IMR-90 (cell line): ENCODE measurements around the gene NLE1. TPM values are rescaled to one million over a fixed set of nuclear protein-coding genes. Genes with fewer than 3 reads are reported as not detected.

Experiments
- ATAC-seq: fragments of 200-7000 bp; cut with Tn5 transposase; 2 replicates; pipeline ENCODE4 v1.9.1; 2020; ENCODE audit warnings: low read depth, mild to moderate bottlenecking, moderate library complexity
- BruUV-seq: library from RNA; stranded (reverse); fragments of 400-500 nt; replicated peaks from 2 replicates; lab custom pipeline; 2021; lab: Mats Ljungman, UMichigan
- CTCF ChIA-PET: fragments of 300-600 bp; formaldehyde crosslinking; extraction: SDS; loops from one replicate; lab custom pipeline; 2021; ENCODE audit warnings: antibody characterized with exemption; lab: Yijun Ruan, JAX
- POLR2A ChIA-PET: fragments of 300-600 bp; sonication (Branson Sonifier 250); formaldehyde crosslinking; loops from one replicate; lab custom pipeline; 2022; ENCODE audit warnings: antibody characterized with exemption; ENCODE audit not compliant: unreplicated experiment; lab: Charles Lee
- DNase-seq: peaks from one replicate; pipeline ENCODE4 v3.0.0; 2013
- H2AFZ ChIP-seq: replicated peaks from 2 replicates; pipeline ENCODE3; 2013; ENCODE audit warnings: low read length, mild to moderate bottlenecking; ENCODE audit not compliant: poor library complexity
- H2AK5ac ChIP-seq: 2 replicates; pipeline ENCODE4 v1.6.1; 2013; ENCODE audit warnings: low read depth, low read length, inconsistent platforms
- H2AK9ac ChIP-seq: replicated peaks from 2 replicates; pipeline ENCODE3; 2013; ENCODE audit warnings: mild to moderate bottlenecking, low read depth, low read length, moderate library complexity; ENCODE audit not compliant: poor library complexity
- H2BK120ac ChIP-seq: 2 replicates; pipeline ENCODE4 v1.6.1; 2013; ENCODE audit warnings: low read depth, low read length, inconsistent platforms
- H2BK15ac ChIP-seq: 3 replicates; pipeline ENCODE4 v1.6.1; 2013; ENCODE audit warnings: low read depth, low read length, inconsistent platforms
- H2BK20ac ChIP-seq: 2 replicates; pipeline ENCODE4 v1.6.1; 2013; ENCODE audit warnings: low read depth, mild to moderate bottlenecking, inconsistent platforms, low read length, moderate library complexity
- H2BK5ac ChIP-seq: 2 replicates; pipeline ENCODE4 v1.6.1; 2013; ENCODE audit warnings: mild to moderate bottlenecking, low read depth, low read length, inconsistent platforms; ENCODE audit not compliant: poor library complexity, severe bottlenecking
- H3K14ac ChIP-seq: replicated peaks from 2 replicates; pipeline ENCODE4 v1.6.1; 2013; ENCODE audit warnings: low read depth, low read length, inconsistent platforms
- H3K18ac ChIP-seq: 2 replicates; pipeline ENCODE4 v1.6.1; 2013; ENCODE audit warnings: low read depth, low read length, control low read depth
- H3K23ac ChIP-seq: 2 replicates; pipeline ENCODE4 v1.6.1; 2013; ENCODE audit warnings: low read depth, low read length, inconsistent platforms
- H3K27ac ChIP-seq: 2 replicates; pipeline ENCODE4 v1.5.1; 2013; ENCODE audit warnings: mild to moderate bottlenecking, control low read depth, low read length; ENCODE audit not compliant: insufficient read depth
- H3K27me3 ChIP-seq: 2 replicates; pipeline ENCODE4 v1.6.1; 2013; ENCODE audit warnings: low read length; ENCODE audit not compliant: control insufficient read depth, insufficient read depth
- H3K36me3 ChIP-seq: 2 replicates; pipeline ENCODE4 v1.6.1; 2013; ENCODE audit warnings: low read length, mixed read lengths; ENCODE audit not compliant: control insufficient read depth, insufficient read depth
- H3K4ac ChIP-seq: 2 replicates; pipeline ENCODE4 v1.6.1; 2013; ENCODE audit warnings: low read depth, low read length, inconsistent platforms
- H3K4me1 ChIP-seq: 2 replicates; pipeline ENCODE4 v1.6.1; 2013; ENCODE audit warnings: low read length, mixed read lengths; ENCODE audit not compliant: control insufficient read depth, insufficient read depth
- H3K4me2 ChIP-seq: 2 replicates; pipeline ENCODE4 v1.6.1; 2013; ENCODE audit warnings: low read depth, mild to moderate bottlenecking, control low read depth, low read length, moderate library complexity
- H3K4me3 ChIP-seq: 2 replicates; pipeline ENCODE4 v1.5.1; 2013; ENCODE audit warnings: low read depth, mild to moderate bottlenecking, control low read depth, low read length, moderate library complexity; ENCODE audit not compliant: insufficient read depth
- H3K56ac ChIP-seq: 2 replicates; pipeline ENCODE4 v1.6.1; 2013; ENCODE audit warnings: low read length, inconsistent platforms; ENCODE audit not compliant: insufficient read depth; ENCODE audit errors: extremely low read depth
- H3K79me1 ChIP-seq, 2 experiments: 2 replicates each; pipeline ENCODE4 v1.6.1; 2013; ENCODE audit warnings: low read length in 2 of 2, inconsistent platforms in 1 of 2, low read depth in 1 of 2
- H3K9ac ChIP-seq: 2 replicates; pipeline ENCODE4 v1.6.1; 2013; ENCODE audit warnings: low read depth, low read length, control low read depth
- H3K9me1 ChIP-seq: 2 replicates; pipeline ENCODE4 v1.6.1; 2013; ENCODE audit warnings: low read length, inconsistent platforms; ENCODE audit not compliant: insufficient read depth
- H3K9me3 ChIP-seq: 2 replicates; pipeline ENCODE4 v1.6.1; 2013; ENCODE audit warnings: low read length; ENCODE audit not compliant: control insufficient read depth, insufficient read depth
- H4K20me1 ChIP-seq: 2 replicates; pipeline ENCODE4 v1.6.1; 2013; ENCODE audit warnings: low read length, inconsistent platforms; ENCODE audit not compliant: insufficient read depth
- H4K5ac ChIP-seq: 2 replicates; pipeline ENCODE4 v1.6.1; 2013; ENCODE audit warnings: mild to moderate bottlenecking, low read depth, low read length, control low read depth
- H4K8ac ChIP-seq, 2 experiments: 2 replicates each; pipeline ENCODE4 v1.6.1; 2013; ENCODE audit warnings: low read depth in 2 of 2, low read length in 2 of 2, control low read depth in 1 of 2, inconsistent platforms in 1 of 2
- H4K91ac ChIP-seq: 2 replicates; pipeline ENCODE4 v1.6.1; 2013; ENCODE audit warnings: low read depth, low read length, inconsistent platforms; ENCODE audit not compliant: insufficient read depth
- BHLHE40 ChIP-seq: fragments of 150-350 bp; IDR thresholded peaks from 2 replicates; pipeline ENCODE4 v1.6.1; 2016; ENCODE audit warnings: mild to moderate bottlenecking, low read depth, low read length
- CEBPB ChIP-seq: IDR thresholded peaks from 2 replicates; pipeline ENCODE4 v1.6.1; 2012; ENCODE audit warnings: low read depth, low read length, improper control_type of control experiment
- CHD1 ChIP-seq: IDR thresholded peaks from 2 replicates; pipeline ENCODE4 v1.6.1; 2012; ENCODE audit warnings: low read depth, low read length, improper control_type of control experiment
- FOS ChIP-seq: fragments of 150-350 bp; IDR thresholded peaks from 2 replicates; pipeline ENCODE4 v1.6.1; 2016; ENCODE audit warnings: low read depth, low read length
- MAFK ChIP-seq: IDR thresholded peaks from 2 replicates; pipeline ENCODE4 v1.6.1; 2012; ENCODE audit warnings: low read depth, low read length, improper control_type of control experiment
- MAZ ChIP-seq: IDR thresholded peaks from 2 replicates; pipeline ENCODE4 v1.6.1; 2012; ENCODE audit warnings: low read depth, mild to moderate bottlenecking, low read length, improper control_type of control experiment, moderate library complexity, borderline replicate concordance
- MXI1 ChIP-seq: IDR thresholded peaks from 2 replicates; pipeline ENCODE4 v1.6.1; 2012; ENCODE audit warnings: low read depth, mild to moderate bottlenecking, low read length, moderate library complexity, borderline replicate concordance
- NFE2L2 ChIP-seq: fragments of 150-350 bp; IDR thresholded peaks from 2 replicates; pipeline ENCODE4 v1.6.1; 2016; ENCODE audit warnings: low read depth, mild to moderate bottlenecking, low read length
- POLR2A ChIP-seq: IDR thresholded peaks from 2 replicates; pipeline ENCODE4 v1.6.1; 2012; ENCODE audit warnings: mild to moderate bottlenecking, low read depth, low read length
- RAD21 ChIP-seq: IDR thresholded peaks from 2 replicates; pipeline ENCODE4 v1.6.1; 2012; ENCODE audit warnings: low read length, improper control_type of control experiment
- RCOR1 ChIP-seq: IDR thresholded peaks from 2 replicates; pipeline ENCODE4 v1.6.1; 2012; ENCODE audit warnings: mild to moderate bottlenecking, low read length, improper control_type of control experiment; ENCODE audit not compliant: insufficient replicate concordance
- RFX5 ChIP-seq: IDR thresholded peaks from 2 replicates; pipeline ENCODE4 v1.8.0; 2012; ENCODE audit warnings: low read depth, mild to moderate bottlenecking, low read length, moderate library complexity
- SMC3 ChIP-seq: fragments of 150-350 bp; IDR thresholded peaks from 2 replicates; pipeline ENCODE4 v1.6.1; 2016; ENCODE audit warnings: low read depth, mild to moderate bottlenecking, antibody characterized with exemption, low read length, moderate library complexity
- WGBS, 2 experiments: methylation state at CpG; one replicate each; pipeline versions ENCODE4 v1.1.5 to v1.1.7; 2013; ENCODE audit warnings: missing lambda C conversion rate in 2 of 2; ENCODE audit not compliant: insufficient read length in 1 of 2; ENCODE audit errors: extremely low coverage in 2 of 2; 5-methylcytosine and 5-hydroxymethylcytosine counted together
- dilution Hi-C: fragments of 300-500 bp; cut with HindIII; formaldehyde crosslinking; loops from one replicate; pipeline ENCODE4 v1.14.3; 2018; ENCODE audit warnings: low sequenced_read_pairs; ENCODE audit not compliant: unreplicated experiment
- in situ Hi-C: fragments of 300-500 bp; cut with MboI; formaldehyde crosslinking; loops from 3 replicates; pipeline ENCODE4 v1.14.3; 2019; ENCODE audit warnings: low sequenced_read_pairs, inconsistent platforms, mixed read lengths
- intact Hi-C: fragments of 100-400 bp; cut with micrococcal nuclease; formaldehyde crosslinking; loops from 2 replicates; pipeline ENCODE4 v1.10.0; 2022
- polyA plus RNA-seq, 3 experiments: library from polyadenylated mRNA; depleted of rRNA; stranded (reverse); fragments of >200 nt; gene quantifications; 2 replicates each; pipeline ENCODE4 v1.2.3, GENCODE V29; 2012; ENCODE audit warnings: low replicate concordance in 1 of 3
- total RNA-seq: library from RNA; depleted of rRNA; stranded (reverse); fragments of >200 nt; gene quantifications from 2 replicates; pipeline ENCODE4 v1.2.3, GENCODE V29; 2012
- TF ChIP-seq, protein P1 (sequence below): conservative IDR thresholded peaks from 2 replicates; pipeline ENCODE4 v1.5.1; 2012; ENCODE audit warnings: mild to moderate bottlenecking, low read depth, low read length, improper control_type of control experiment
- TF ChIP-seq, protein P2 (sequence below): fragments of 150-350 bp; IDR thresholded peaks from 2 replicates; pipeline ENCODE4 v1.6.1; 2016; ENCODE audit warnings: low read depth, mild to moderate bottlenecking, low read length, moderate library complexity, borderline replicate concordance
- TF ChIP-seq, protein P3 (sequence below): fragments of 150-350 bp; IDR thresholded peaks from 2 replicates; pipeline ENCODE4 v1.6.1; 2017; ENCODE audit warnings: mild to moderate bottlenecking, antibody characterized with exemption, low read length, low read depth

Gene NLE1
- total and polyA plus RNA-seq, 2 of the 4 experiments (the other 2 are of a cell fraction), result 18.6 to 23.7 TPM

DNA sequence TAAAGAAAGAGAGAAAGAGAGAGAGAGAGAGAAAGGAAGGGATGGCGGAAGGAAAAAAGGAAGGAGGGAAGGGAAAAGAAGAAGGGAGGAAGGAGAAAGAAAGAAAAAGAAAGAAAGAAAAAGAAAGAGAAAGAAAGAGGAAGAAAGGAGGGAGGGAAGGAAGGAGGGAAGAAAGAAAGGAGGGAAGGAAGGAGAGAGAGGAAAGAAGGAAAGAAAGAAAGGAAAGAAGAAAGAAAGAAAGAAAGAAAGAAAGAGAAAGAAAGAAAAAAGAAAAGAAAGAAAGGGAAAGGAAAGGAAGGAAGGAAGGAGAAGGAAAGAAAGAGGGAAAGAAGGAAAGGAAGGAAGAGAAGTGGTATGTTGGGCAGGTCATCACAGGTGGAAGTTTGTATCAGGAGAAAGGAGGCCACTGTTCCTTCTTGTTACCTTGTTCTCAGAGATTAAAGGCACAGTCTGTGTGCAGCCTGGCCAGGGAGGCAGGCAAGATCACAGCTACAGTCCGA is 32.8 kb upstream of the NLE1 start:
- in situ Hi-C loops (no loop called here), dilution Hi-C loops (loop anchor here (25.0 kb wide), 1 partner anchor 362 kb away; the partner anchor contains the start of gene SLFN12L), intact Hi-C loops (loop anchor here (5.0 to 10.0 kb wide), 2 partner anchors 67 to 260 kb away; partner anchors contain the start of genes SLFN12 and SLFN5)
- Histone ChIP-seq H2AFZ (no peak overlapping the region), H2BK15ac (no peak overlapping the region), H3K36me3 (no peaks in the 10 kb centered on the region), H2AK5ac (no peak overlapping the region), H3K9me1 (no peaks in the 10 kb centered on the region), H3K56ac (no peak overlapping the region), H3K23ac (no peak overlapping the region), H3K4me2 (no peak overlapping the region), H2BK20ac (no peak overlapping the region), H3K27ac (no peak overlapping the region), H4K91ac (no peak overlapping the region), H2AK9ac (no peak overlapping the region), H3K4me3 (no peak overlapping the region), H3K79me1 (no peaks in the 10 kb centered on the region), H3K14ac (no peak overlapping the region), H3K18ac (no peak overlapping the region), H2BK5ac (no peak overlapping the region), H3K9ac (no peak overlapping the region), H3K4ac (no peak overlapping the region), H4K5ac (no peak overlapping the region), H3K27me3 (peaks cover 6% of the 10 kb centered on the region), H4K20me1 (no peaks in the 10 kb centered on the region), H4K8ac (no peak overlapping the region), H2BK120ac (no peak overlapping the region), H3K9me3 (no peaks in the 10 kb centered on the region), H3K4me1 (no peaks in the 10 kb centered on the region)
- no peak for DNase-seq
- ChIA-PET CTCF (no interaction called here), POLR2A (no interaction called here)
- TF ChIP-seq FOS, result no peak
- TF ChIP-seq RAD21, result no peak
- TF ChIP-seq CHD1, result no peak
- no peak for TF ChIP-seq POLR2A
- no peak for TF ChIP-seq MXI1
- TF ChIP-seq RCOR1, result no peak
- no peak for TF ChIP-seq CEBPB
- no peak for TF ChIP-seq MAFK
- TF ChIP-seq SMC3, result no peak
- TF ChIP-seq, protein P1, sequence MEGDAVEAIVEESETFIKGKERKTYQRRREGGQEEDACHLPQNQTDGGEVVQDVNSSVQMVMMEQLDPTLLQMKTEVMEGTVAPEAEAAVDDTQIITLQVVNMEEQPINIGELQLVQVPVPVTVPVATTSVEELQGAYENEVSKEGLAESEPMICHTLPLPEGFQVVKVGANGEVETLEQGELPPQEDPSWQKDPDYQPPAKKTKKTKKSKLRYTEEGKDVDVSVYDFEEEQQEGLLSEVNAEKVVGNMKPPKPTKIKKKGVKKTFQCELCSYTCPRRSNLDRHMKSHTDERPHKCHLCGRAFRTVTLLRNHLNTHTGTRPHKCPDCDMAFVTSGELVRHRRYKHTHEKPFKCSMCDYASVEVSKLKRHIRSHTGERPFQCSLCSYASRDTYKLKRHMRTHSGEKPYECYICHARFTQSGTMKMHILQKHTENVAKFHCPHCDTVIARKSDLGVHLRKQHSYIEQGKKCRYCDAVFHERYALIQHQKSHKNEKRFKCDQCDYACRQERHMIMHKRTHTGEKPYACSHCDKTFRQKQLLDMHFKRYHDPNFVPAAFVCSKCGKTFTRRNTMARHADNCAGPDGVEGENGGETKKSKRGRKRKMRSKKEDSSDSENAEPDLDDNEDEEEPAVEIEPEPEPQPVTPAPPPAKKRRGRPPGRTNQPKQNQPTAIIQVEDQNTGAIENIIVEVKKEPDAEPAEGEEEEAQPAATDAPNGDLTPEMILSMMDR, result no peak
- no peak for TF ChIP-seq MAZ
- TF ChIP-seq, protein P2, sequence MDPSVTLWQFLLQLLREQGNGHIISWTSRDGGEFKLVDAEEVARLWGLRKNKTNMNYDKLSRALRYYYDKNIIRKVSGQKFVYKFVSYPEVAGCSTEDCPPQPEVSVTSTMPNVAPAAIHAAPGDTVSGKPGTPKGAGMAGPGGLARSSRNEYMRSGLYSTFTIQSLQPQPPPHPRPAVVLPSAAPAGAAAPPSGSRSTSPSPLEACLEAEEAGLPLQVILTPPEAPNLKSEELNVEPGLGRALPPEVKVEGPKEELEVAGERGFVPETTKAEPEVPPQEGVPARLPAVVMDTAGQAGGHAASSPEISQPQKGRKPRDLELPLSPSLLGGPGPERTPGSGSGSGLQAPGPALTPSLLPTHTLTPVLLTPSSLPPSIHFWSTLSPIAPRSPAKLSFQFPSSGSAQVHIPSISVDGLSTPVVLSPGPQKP, result no peak
- TF ChIP-seq NFE2L2, result no peak
- no peak for TF ChIP-seq RFX5
- TF ChIP-seq BHLHE40, result no peak
- TF ChIP-seq, protein P3, sequence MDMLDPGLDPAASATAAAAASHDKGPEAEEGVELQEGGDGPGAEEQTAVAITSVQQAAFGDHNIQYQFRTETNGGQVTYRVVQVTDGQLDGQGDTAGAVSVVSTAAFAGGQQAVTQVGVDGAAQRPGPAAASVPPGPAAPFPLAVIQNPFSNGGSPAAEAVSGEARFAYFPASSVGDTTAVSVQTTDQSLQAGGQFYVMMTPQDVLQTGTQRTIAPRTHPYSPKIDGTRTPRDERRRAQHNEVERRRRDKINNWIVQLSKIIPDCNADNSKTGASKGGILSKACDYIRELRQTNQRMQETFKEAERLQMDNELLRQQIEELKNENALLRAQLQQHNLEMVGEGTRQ, result no peak
- 68 to 100% methylated on average over 1 to 2 of the region's 2 CpGs for WGBS, 2 experiments
- BruUV-seq, result no TSS peak
- ATAC-seq, result no peak
